SK-N-SH treated with all-trans-retinoic acid at 6 μM for 48 hours (cell line): ENCODE measurements around the gene PARP14.

Source experiments
- GLIS3 ChIP-seq: fragments of 250-450 bp; sonication (Bioruptor Pico); IDR thresholded peaks from 2 replicates; pipeline ENCODE4 v1.5.0; 2020; ENCODE audit warnings: mild to moderate bottlenecking, moderate library complexity
- RARB ChIP-seq: fragments of 250-450 bp; sonication (Bioruptor Pico); IDR thresholded peaks from 2 replicates; pipeline ENCODE4 v1.8.0; 2021; ENCODE audit warnings: mild to moderate bottlenecking, moderate library complexity
- ZFP30 ChIP-seq: fragments of 450-650 bp; formaldehyde crosslinking; IDR thresholded peaks from 2 replicates; pipeline ENCODE4 v1.5.0; 2022; ENCODE audit warnings: mild to moderate bottlenecking, moderate library complexity

DNA sequence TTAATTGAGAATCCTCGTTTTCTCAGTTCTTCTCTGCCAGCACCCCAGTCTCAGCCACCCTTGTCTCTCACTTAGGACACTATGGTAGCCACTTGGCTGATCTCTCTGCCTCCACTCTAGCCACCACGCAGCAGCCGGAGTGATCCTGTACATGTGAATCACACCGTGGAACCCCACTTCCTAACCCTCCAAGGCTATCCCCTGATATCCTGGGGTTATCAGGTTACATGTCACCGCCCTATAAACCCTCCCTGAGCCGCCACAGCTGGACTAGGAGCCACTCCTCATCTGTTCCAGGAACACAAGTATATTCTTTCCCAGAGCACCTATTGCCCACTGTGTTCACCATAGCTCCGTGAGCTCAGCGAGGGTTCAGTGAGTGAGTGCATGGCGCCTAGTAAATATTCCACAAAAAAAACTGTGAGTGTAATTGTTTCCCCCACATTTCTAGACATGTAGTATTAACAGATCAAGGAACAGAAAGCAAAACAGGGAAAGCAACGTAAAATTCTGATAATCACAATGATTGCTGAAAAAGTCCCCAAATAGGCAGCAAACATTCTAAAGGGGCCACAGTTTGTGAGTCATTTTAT lies 661 bp upstream of the PARP14 start:
- TF ChIP-seq GLIS3 = no peak
- TF ChIP-seq ZFP30 (CRISPR knock-in tag) = no peak
- TF ChIP-seq RARB (CRISPR knock-in tag) = no peak
